Naive thymus-derived CD8-positive, alpha-beta T cell (primary cell): ENCODE measurements around the gene CYB5R3. TPM values are rescaled to one million over a fixed set of nuclear protein-coding genes. Genes with fewer than 3 reads are reported as not detected.
"Not testable (repeated sequence)": the region's sequence is repeated elsewhere in the genome, so short reads cannot be mapped to it uniquely, and the experiment has no call there.

ENCODE experiments used
- ATAC-seq, 2 donors: fragments of 150-1000 bp; cut with Tn5 transposase in 1 of 2; sonication (Bioruptor Pico), chemical (Tn5 transposase) in 1 of 2; 1 replicate in 1 of 2; 2 replicates in 1 of 2; pipeline ENCODE4 v1.10.0; 2021; ENCODE audit warnings: mild to moderate bottlenecking in 2 of 2, moderate library complexity in 2 of 2
- POLR2A ChIA-PET: fragments of 350-600 bp; sonication (Branson Sonifier 250); formaldehyde crosslinking; loops from one replicate; lab custom pipeline; 2021; ENCODE audit warnings: antibody characterized with exemption; lab: Charles Lee
- DNase-seq, 10 donors: peaks; one replicate each; pipeline versions ENCODE4 v3.0.0 to v3.0.0-alpha.2; 2020 to 2022
- H3K27ac Mint-ChIP-seq, 10 donors: one replicate each; pipeline ENCODE4 v1.8.0; 2020 to 2022; ENCODE audit warnings: mild to moderate bottlenecking in 10 of 10, mixed read lengths in 10 of 10, moderate library complexity in 4 of 10, inconsistent platforms in 1 of 10
- H3K27me3 Mint-ChIP-seq, 5 donors: one replicate each; pipeline ENCODE4 v1.8.0; 2021 to 2022; ENCODE audit warnings: mixed read lengths in 5 of 5
- H3K36me3 Mint-ChIP-seq, 3 donors: one replicate each; pipeline ENCODE4 v1.8.0; 2020 to 2022; ENCODE audit warnings: mixed read lengths in 3 of 3, mild to moderate bottlenecking in 2 of 3, inconsistent platforms in 1 of 3
- H3K4me1 Mint-ChIP-seq, 4 donors: one replicate each; pipeline ENCODE4 v1.8.0; 2021 to 2022; ENCODE audit warnings: mixed read lengths in 4 of 4
- H3K4me3 Mint-ChIP-seq, 10 donors: one replicate each; pipeline ENCODE4 v1.8.0; 2020 to 2022; ENCODE audit warnings: mild to moderate bottlenecking in 10 of 10, mixed read lengths in 10 of 10, moderate library complexity in 6 of 10, inconsistent platforms in 1 of 10
- H3K9me3 Mint-ChIP-seq, 9 donors: one replicate each; pipeline ENCODE4 v1.8.0; 2020 to 2022; ENCODE audit warnings: mixed read lengths in 9 of 9, mild to moderate bottlenecking in 3 of 9, inconsistent platforms in 1 of 9, moderate library complexity in 1 of 9
- polyA plus RNA-seq, 3 donors: library from polyadenylated mRNA; unstranded; fragments of 300-500 nt; fragmentation: Illumina TruSeq; gene quantifications; one replicate each; pipeline ENCODE4 v1.2.3, GENCODE V29; 2021
- total RNA-seq, 8 experiments: library from RNA in 2 of 8; stranded (reverse) in 2 of 8; gene quantifications; one replicate each; pipeline ENCODE4 v1.2.3 and lab custom pipeline; 2021 to 2026

CYB5R3 gene
- total and polyA plus RNA-seq, 5 experiments from 2014 or later: 34.7 to 70.2 (median 37.1) TPM

- POLR2A ChIA-PET, H3K36me3 Mint-ChIP-seq, ATAC-seq, H3K9me3 Mint-ChIP-seq, H3K4me3 Mint-ChIP-seq, H3K27me3 Mint-ChIP-seq, DNase-seq: not testable (repeated sequence)
- peaks cover 4 to 21% (median 8%) of the 10 kb centered on the region in 4 donors for H3K4me1 Mint-ChIP-seq
- H3K27ac Mint-ChIP-seq: peak overlapping the region in 1 of 10 donors; percentile 13
Measured at GRCh38 chr22:42673071-42673470, 23.9 kb upstream of the CYB5R3 start.

GRCh38 chr22:42670921-42671709 is 21.9 kb upstream of the CYB5R3 start:
- no peaks in the 10 kb centered on the region for H3K9me3 Mint-ChIP-seq
- ATAC-seq (peak in 1 of 2 donors; percentile 30), DNase-seq (no peak)
- no peaks in the 10 kb centered on the region for H3K27me3 Mint-ChIP-seq
- no peaks in the 10 kb centered on the region for H3K36me3 Mint-ChIP-seq
- H3K4me3 Mint-ChIP-seq: no peak overlapping the region
- POLR2A ChIA-PET: no interaction called here
- H3K27ac Mint-ChIP-seq: peak overlapping the region in 2 of 10 donors; percentile 1 to 69
- H3K4me1 Mint-ChIP-seq: peaks cover 4 to 21% (median 9%) of the 10 kb centered on the region in 4 donors

GRCh38 chr22:42670046-42670445 is 20.9 kb upstream of the CYB5R3 start:
- Mint-ChIP-seq H3K4me3 (no peak overlapping the region), H3K27me3 (peaks cover 0 to 2% (median 0%) of the 10 kb centered on the region in 5 donors), H3K36me3 (no peaks in the 10 kb centered on the region), H3K4me1 (peaks cover 4 to 26% (median 9%) of the 10 kb centered on the region in 4 donors), H3K27ac (peak overlapping the region in 1 of 10 donors; percentile 1), H3K9me3 (no peaks in the 10 kb centered on the region)
- POLR2A ChIA-PET: interaction anchor here (1.0 kb wide), 1 partner anchor 14 kb away, joined by 7 read pairs; no protein-coding TSS in a partner anchor
- DNase-seq (no peak), ATAC-seq (no peak)

DNA sequence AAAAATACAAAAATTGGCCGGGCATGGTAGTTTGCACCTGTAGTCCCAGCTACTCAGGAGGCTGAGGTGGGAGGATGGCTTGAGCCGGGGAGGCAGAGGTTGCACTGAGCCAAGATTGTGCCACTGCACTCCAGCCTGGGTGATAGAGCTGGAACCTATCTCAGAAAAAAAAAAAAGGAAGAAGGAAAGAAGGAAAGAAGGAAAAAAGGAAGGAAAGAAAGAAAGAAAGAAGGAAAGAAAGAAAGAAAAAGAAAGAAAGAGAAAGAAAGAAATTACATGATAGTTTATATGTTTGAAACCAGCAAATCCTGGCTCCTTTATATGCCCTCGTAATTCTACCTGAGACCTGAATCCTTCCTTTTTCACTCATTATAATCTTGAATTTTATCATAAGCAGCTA is 17.2 kb upstream of the CYB5R3 start:
- peaks cover 2 to 17% (median 8%) of the 10 kb centered on the region in 4 donors for H3K4me1 Mint-ChIP-seq
- not testable (repeated sequence) for H3K27me3 Mint-ChIP-seq, H3K4me3 Mint-ChIP-seq, DNase-seq, H3K36me3 Mint-ChIP-seq, H3K27ac Mint-ChIP-seq, H3K9me3 Mint-ChIP-seq, ATAC-seq
- POLR2A ChIA-PET: interaction anchor here (0.7 kb wide), 1 partner anchor 169 kb away, joined by 4 read pairs; no protein-coding TSS in a partner anchor

DNA sequence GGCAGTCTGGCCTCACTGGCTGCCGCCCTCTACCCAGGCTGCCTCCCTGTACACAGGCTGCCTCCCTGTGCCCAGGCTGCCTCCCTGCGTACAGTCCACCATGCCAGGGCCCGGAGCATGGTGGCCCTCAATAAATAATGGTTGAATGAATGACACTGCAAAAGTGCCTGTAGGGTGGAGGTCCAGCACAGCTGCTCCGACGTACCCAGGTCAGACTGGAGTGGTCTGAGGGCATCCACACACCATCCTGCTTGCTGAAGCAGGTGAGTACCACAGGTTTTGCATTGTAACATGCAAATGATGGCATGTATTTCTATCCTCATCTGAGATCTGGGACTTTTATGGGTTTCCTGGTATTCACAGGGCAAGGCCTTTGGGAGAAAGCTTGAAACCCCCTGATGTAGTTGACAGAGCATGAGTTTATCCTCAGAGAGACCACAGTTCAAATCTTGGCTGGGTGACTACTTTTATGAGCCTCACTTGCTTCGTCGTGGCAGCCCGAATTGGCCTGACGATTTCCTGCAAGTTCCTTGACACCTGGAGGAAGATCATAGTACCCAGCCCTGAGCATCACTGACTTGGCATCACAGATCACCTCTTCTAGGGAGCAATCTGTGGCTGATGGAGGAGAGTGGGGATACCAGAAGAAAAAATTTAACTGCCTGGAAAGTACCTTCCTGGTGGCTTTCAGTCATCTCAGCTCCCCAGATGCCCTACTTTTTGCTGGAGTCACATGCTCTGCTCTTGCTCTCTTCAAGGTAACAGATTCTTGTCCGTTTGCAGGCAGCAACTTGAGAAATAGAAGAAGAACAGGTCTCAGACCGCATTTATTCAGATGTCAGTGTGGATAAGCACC is 16.0 kb upstream of the CYB5R3 start:
- DNase-seq (no peak), ATAC-seq (no peak)
- Mint-ChIP-seq H3K9me3 (no peaks in the 10 kb centered on the region), H3K27ac (no peak overlapping the region), H3K27me3 (peaks cover 0 to 2% (median 0%) of the 10 kb centered on the region in 5 donors), H3K36me3 (no peaks in the 10 kb centered on the region), H3K4me3 (peak overlapping the region in 2 of 10 donors; percentile 15 to 38), H3K4me1 (peaks cover 0 to 7% (median 2%) of the 10 kb centered on the region in 4 donors)
- POLR2A ChIA-PET: no interaction called here

- peaks cover 0 to 10% (median 2%) of the 10 kb centered on the region in 5 donors for H3K27me3 Mint-ChIP-seq
- ATAC-seq: peak; percentile 91 to 94
- peak overlapping the region; percentile 55 to 82 (median 72) for H3K4me3 Mint-ChIP-seq
- POLR2A ChIA-PET: no interaction called here
- H3K4me1 Mint-ChIP-seq: peaks cover 0 to 11% (median under 1%) of the 10 kb centered on the region in 4 donors
- H3K36me3 Mint-ChIP-seq: no peaks in the 10 kb centered on the region
- H3K27ac Mint-ChIP-seq: no peak overlapping the region
- peak; percentile 61 to 85 (median 78) for DNase-seq
- no peaks in the 10 kb centered on the region for H3K9me3 Mint-ChIP-seq
Measured at GRCh38 chr22:42661985-42662831, 13.0 kb upstream of the CYB5R3 start.

DNA sequence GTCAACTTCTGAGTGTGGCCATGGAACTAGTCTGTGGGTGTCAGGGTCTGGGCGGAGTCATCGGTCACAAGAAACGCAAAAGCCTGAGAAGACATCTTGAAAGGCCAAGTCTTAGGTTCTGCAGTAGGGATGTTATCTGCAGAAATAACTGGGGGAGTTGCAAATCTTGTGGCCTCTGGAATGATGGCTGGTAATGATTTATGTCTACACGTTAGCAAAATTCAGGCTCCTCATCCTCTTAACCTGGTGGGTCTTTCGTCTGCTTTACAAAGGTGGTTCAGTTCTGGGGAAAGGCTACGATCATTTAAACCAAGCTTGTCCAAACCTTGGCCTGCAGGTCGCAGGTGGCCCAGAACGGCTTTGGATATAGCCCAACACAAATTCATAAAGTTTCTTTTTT is 7.4 kb upstream of the CYB5R3 start:
- no peak overlapping the region for H3K4me3 Mint-ChIP-seq

GRCh38 chr22:42655693-42656092 is 6.5 kb upstream of the CYB5R3 start:
- POLR2A ChIA-PET: interaction anchor here (1.1 kb wide), 1 partner anchor 14 kb away, joined by 7 read pairs; no protein-coding TSS in a partner anchor
- Mint-ChIP-seq H3K4me1 (peaks cover 0 to 11% (median 0%) of the 10 kb centered on the region in 4 donors), H3K36me3 (no peaks in the 10 kb centered on the region), H3K27me3 (peaks cover 0 to 8% (median 0%) of the 10 kb centered on the region in 5 donors), H3K27ac (peak overlapping the region in 2 of 10 donors; percentile 24 to 27), H3K9me3 (no peaks in the 10 kb centered on the region), H3K4me3 (peak overlapping the region in 1 of 10 donors; percentile 24)
- DNase-seq: peak in 1 of 10 donors; percentile 25
- peak in 1 of 2 donors; percentile 37 for ATAC-seq

More for the DNA sequence above, 7.4 kb upstream of the CYB5R3 start:
- Mint-ChIP-seq H3K4me1 (peaks cover 0 to 11% (median 0%) of the 10 kb centered on the region in 4 donors), H3K27ac (no peak overlapping the region), H3K36me3 (no peaks in the 10 kb centered on the region), H3K9me3 (no peaks in the 10 kb centered on the region), H3K27me3 (peaks cover 0 to 8% (median 0%) of the 10 kb centered on the region in 5 donors)
- no peak for ATAC-seq
- POLR2A ChIA-PET: interaction anchor here (1.1 kb wide), 1 partner anchor 13 kb away, joined by 7 read pairs; no protein-coding TSS in a partner anchor
- DNase-seq: no peak

GRCh38 chr22:42654436-42655073 is 5.4 kb upstream of the CYB5R3 start:
- no peaks in the 10 kb centered on the region for H3K36me3 Mint-ChIP-seq
- H3K4me3 Mint-ChIP-seq: no peak overlapping the region
- H3K9me3 Mint-ChIP-seq: no peaks in the 10 kb centered on the region
- POLR2A ChIA-PET: interaction anchor here (0.8 kb wide), 1 partner anchor 183 kb away, joined by 4 read pairs; no protein-coding TSS in a partner anchor
- peak overlapping the region in 2 of 10 donors; percentile 38 to 40 for H3K27ac Mint-ChIP-seq
- peaks cover 0 to 13% (median 1%) of the 10 kb centered on the region in 4 donors for H3K4me1 Mint-ChIP-seq
- no peak for ATAC-seq
- DNase-seq: no peak
- peaks cover 0 to 6% (median 0%) of the 10 kb centered on the region in 5 donors for H3K27me3 Mint-ChIP-seq

DNA sequence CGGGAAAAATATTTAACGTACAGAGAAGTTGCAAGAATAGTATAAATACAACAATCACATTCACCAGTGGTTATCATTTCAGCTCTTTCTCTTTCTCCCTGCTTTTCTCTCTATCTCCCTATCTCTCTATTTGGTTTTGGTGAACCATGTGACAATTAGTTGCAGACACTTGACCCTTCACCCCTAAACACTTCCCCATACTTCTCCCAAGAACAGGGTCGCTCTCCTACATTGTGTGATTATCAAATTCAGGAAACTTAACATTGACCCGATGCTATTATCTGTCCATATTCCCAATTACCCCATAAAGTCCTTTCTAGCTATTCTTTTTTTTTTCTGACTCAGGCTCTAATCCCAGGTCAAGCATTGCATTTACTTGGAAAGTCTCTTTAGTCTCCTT is 4.8 kb upstream of the CYB5R3 start:
- H3K9me3 Mint-ChIP-seq: no peaks in the 10 kb centered on the region
- peaks cover 0 to 13% (median 2%) of the 10 kb centered on the region in 4 donors for H3K4me1 Mint-ChIP-seq
- ATAC-seq (no peak), DNase-seq (no peak)
- H3K36me3 Mint-ChIP-seq: no peaks in the 10 kb centered on the region
- POLR2A ChIA-PET: interaction anchor here (0.8 kb wide), 1 partner anchor 184 kb away, joined by 4 read pairs; no protein-coding TSS in a partner anchor
- peaks cover 0 to 6% (median 0%) of the 10 kb centered on the region in 5 donors for H3K27me3 Mint-ChIP-seq
- H3K4me3 Mint-ChIP-seq: no peak overlapping the region
- H3K27ac Mint-ChIP-seq: peak overlapping the region in 1 of 10 donors; percentile 6

- POLR2A ChIA-PET: interaction anchor here (1.2 to 6.2 kb wide), 2 partner anchors 13 to 36 kb away, joined by 3 to 54 read pairs; partner anchors contain the start of gene POLDIP3
- peak overlapping the region in 6 of 10 donors; percentile 19 to 93 (median 36) for H3K27ac Mint-ChIP-seq
- no peaks in the 10 kb centered on the region for H3K36me3 Mint-ChIP-seq
- H3K27me3 Mint-ChIP-seq: no peaks in the 10 kb centered on the region
- peaks cover 6 to 30% (median 27%) of the 10 kb centered on the region in 4 donors for H3K4me1 Mint-ChIP-seq
- no peak for ATAC-seq
- H3K4me3 Mint-ChIP-seq: peak overlapping the region in 6 of 10 donors; percentile 30 to 85 (median 56)
- DNase-seq: no peak
- no peaks in the 10 kb centered on the region for H3K9me3 Mint-ChIP-seq
Measured at GRCh38 chr22:42651134-42651533, 1.9 kb upstream of the CYB5R3 start.
